DMS53 treated with DMSO at 0.1 percent for 48 hours (cell line): ENCODE data around the gene FNIP2.

Source experiments
- DNase-seq: peaks from one replicate; lab custom pipeline; 2025; ENCODE audit not compliant: unreplicated experiment; lab: John Stamatoyannopoulos, UW

The FNIP2 gene

GRCh38 chr4:158836002-158836369 is 67.2 kb downstream of the FNIP2 start:
- no peak for DNase-seq

- DNase-seq = no peak
These were observed 68.1 kb downstream of the FNIP2 start for GRCh38 chr4:158836828-158837449.

- no peak for DNase-seq
These were observed 68.8 kb downstream of the FNIP2 start for GRCh38 chr4:158837527-158838141.

GRCh38 chr4:158840131-158840530 is 71.3 kb downstream of the FNIP2 start:
- DNase-seq = no peak

- DNase-seq = no peak
These were observed 72.7 kb downstream of the FNIP2 start for GRCh38 chr4:158841540-158841939.

GRCh38 chr4:158845311-158846041 is 76.7 kb downstream of the FNIP2 start:
- DNase-seq = no peak

- no peak for DNase-seq
These were observed 78.7 kb downstream of the FNIP2 start for GRCh38 chr4:158847535-158847934.

- DNase-seq = no peak
These were observed 80.9 kb downstream of the FNIP2 start for GRCh38 chr4:158849681-158850080.

- DNase-seq = no peak
These were observed 81.5 kb downstream of the FNIP2 start for GRCh38 chr4:158850371-158850770.

- DNase-seq = no peak
These were observed 82.2 kb downstream of the FNIP2 start for GRCh38 chr4:158850800-158851644.

- no peak for DNase-seq
These were observed 85.4 kb downstream of the FNIP2 start for GRCh38 chr4:158854236-158854635.

GRCh38 chr4:158856852-158857251 is 88.0 kb downstream of the FNIP2 start:
- DNase-seq = peak; percentile 33

- DNase-seq = no peak
These were observed 89.1 kb downstream of the FNIP2 start for GRCh38 chr4:158857951-158858350.

- no peak for DNase-seq
These were observed 89.8 kb downstream of the FNIP2 start for GRCh38 chr4:158858410-158859199.

- DNase-seq = no peak
These were observed 90.8 kb downstream of the FNIP2 start for GRCh38 chr4:158859661-158860060.

GRCh38 chr4:158860856-158861255 is 92.0 kb downstream of the FNIP2 start:
- no peak for DNase-seq

GRCh38 chr4:158861281-158861680 is 92.5 kb downstream of the FNIP2 start:
- DNase-seq = no peak

GRCh38 chr4:158861766-158862165 is 92.9 kb downstream of the FNIP2 start:
- no peak for DNase-seq

GRCh38 chr4:158863296-158863695 is 94.5 kb downstream of the FNIP2 start:
- no peak for DNase-seq

GRCh38 chr4:158865520-158866177 is 96.8 kb downstream of the FNIP2 start:
- no peak for DNase-seq
